H1 (cell line): ENCODE results near the gene COLEC11. TPM values are rescaled to one million over a fixed set of nuclear protein-coding genes. Genes with fewer than 3 reads are reported as not detected.
"Not testable (repeated sequence)": the region's sequence is repeated elsewhere in the genome, so short reads cannot be mapped to it uniquely, and the experiment has no call there.

Experiments used
- CTCF ChIA-PET: fragments of 300-600 bp; sonication (Branson Sonifier 250); formaldehyde crosslinking; loops from one replicate; lab custom pipeline; 2021; ENCODE audit not compliant: partially characterized antibody; lab: Charles Lee
- POLR2A ChIA-PET: fragments of 300-600 bp; sonication (Branson Sonifier 250); formaldehyde crosslinking; loops from one replicate; lab custom pipeline; 2021; ENCODE audit warnings: inconsistent platforms; ENCODE audit not compliant: partially characterized antibody; lab: Charles Lee
- DNase-seq, 2 experiments: peaks; one replicate each; pipeline versions ENCODE4 v3.0.0 to v3.0.0-alpha.2; 2010 to 2022; ENCODE audit warnings: low spot score in 2 of 2, low read depth in 1 of 2, mixed read lengths in 1 of 2
- FAIRE-seq: peaks from 2 replicates; lab custom pipeline; 2011; peaks lifted over from hg19 to GRCh38; lab: Jason Lieb, UNC
- H2AFZ ChIP-seq: 2 replicates; pipeline ENCODE4 v1.8.1; 2012; ENCODE audit warnings: low read length, inconsistent platforms
- H2AK5ac ChIP-seq: 2 replicates; pipeline ENCODE4 v1.6.1; 2013; ENCODE audit warnings: low read depth, low read length
- H2BK120ac ChIP-seq: replicated peaks from 2 replicates; pipeline ENCODE3; 2013; ENCODE audit warnings: low read depth, low read length, inconsistent platforms
- H2BK12ac ChIP-seq: 2 replicates; pipeline ENCODE4 v1.6.1; 2013; ENCODE audit warnings: low read depth, low read length
- H2BK15ac ChIP-seq: 2 replicates; pipeline ENCODE4 v1.6.1; 2013; ENCODE audit warnings: low read length
- H2BK20ac ChIP-seq: 2 replicates; pipeline ENCODE4 v1.6.1; 2013; ENCODE audit warnings: low read length
- H2BK5ac ChIP-seq: 2 replicates; pipeline ENCODE4 v1.6.1; 2013; ENCODE audit warnings: low read depth, low read length
- H3K14ac ChIP-seq: 2 replicates; pipeline ENCODE4 v1.6.1; 2013; ENCODE audit warnings: inconsistent platforms; ENCODE audit not compliant: insufficient read length
- H3K18ac ChIP-seq: 2 replicates; pipeline ENCODE4 v1.6.1; 2013; ENCODE audit warnings: low read length; ENCODE audit errors: extremely low read depth
- H3K23ac ChIP-seq: 2 replicates; pipeline ENCODE4 v1.6.1; 2013; ENCODE audit warnings: inconsistent platforms; ENCODE audit not compliant: insufficient read length
- H3K23me2 ChIP-seq: 2 replicates; pipeline ENCODE4 v1.6.1; 2013; ENCODE audit warnings: low read depth, low read length
- H3K27ac ChIP-seq: 2 replicates; pipeline ENCODE4 v1.6.1; 2011; ENCODE audit warnings: low read depth, low read length, inconsistent platforms
- H3K27me3 ChIP-seq, 4 experiments: replicated peaks in 1 of 4; 1 replicate in 1 of 4; 2 replicates in 3 of 4; pipeline versions ENCODE4 v1.6.1 to v1.8.1; 2011 to 2013; ENCODE audit warnings: low read length in 3 of 4, mild to moderate bottlenecking in 3 of 4, inconsistent platforms in 2 of 4, mixed read lengths in 2 of 4, moderate library complexity in 1 of 4; ENCODE audit not compliant: control insufficient read depth in 3 of 4, insufficient read depth in 3 of 4; ENCODE audit errors: extremely low read depth in 1 of 4
- H3K36me3 ChIP-seq, 4 experiments: 2 replicates each; pipeline versions ENCODE4 v1.6.1 to v1.8.1; 2011 to 2013; ENCODE audit warnings: mild to moderate bottlenecking in 4 of 4, low read length in 3 of 4, moderate library complexity in 2 of 4, control low read depth in 1 of 4, inconsistent platforms in 1 of 4; ENCODE audit not compliant: insufficient read depth in 4 of 4, control insufficient read depth in 2 of 4
- H3K4ac ChIP-seq: replicated peaks from 2 replicates; pipeline ENCODE3; 2013; ENCODE audit warnings: low read length, low read depth, mixed read lengths, inconsistent platforms; ENCODE audit not compliant: insufficient read length
- H3K4me1 ChIP-seq, 4 experiments: replicated peaks in 1 of 4; 1 replicate in 1 of 4; 2 replicates in 3 of 4; pipeline versions ENCODE4 v1.6.1 to v1.8.1; 2011 to 2013; ENCODE audit warnings: low read length in 3 of 4, inconsistent platforms in 2 of 4, mixed read lengths in 1 of 4; ENCODE audit not compliant: insufficient read depth in 4 of 4, control insufficient read depth in 3 of 4
- H3K4me2 ChIP-seq, 2 experiments: 2 replicates each; pipeline versions ENCODE4 v1.6.1 to v1.8.1; 2011 to 2013; ENCODE audit warnings: low read depth in 2 of 2, low read length in 2 of 2, control low read depth in 1 of 2, inconsistent platforms in 1 of 2, mild to moderate bottlenecking in 1 of 2; ENCODE audit not compliant: insufficient read depth in 1 of 2
- H3K4me3 ChIP-seq, 4 experiments: fragments of 200-600, 300-600 bp in 1 of 4; sonication (generic), shearing (Covaris generic), sonication (Bioruptor Twin) in 1 of 4; 2 replicates each; pipeline versions ENCODE4 v1.5.1 to v1.8.1; 2011 to 2016; ENCODE audit warnings: low read length in 4 of 4, low read depth in 3 of 4, control low read depth in 2 of 4, inconsistent platforms in 2 of 4, mild to moderate bottlenecking in 2 of 4, mixed read lengths in 1 of 4, moderate library complexity in 1 of 4; ENCODE audit not compliant: insufficient read depth in 2 of 4; ENCODE audit errors: extremely low read depth in 1 of 4
- H3K56ac ChIP-seq: replicated peaks from 2 replicates; pipeline ENCODE3; 2013; ENCODE audit warnings: low read depth, mild to moderate bottlenecking, mixed read lengths, low read length, inconsistent platforms; ENCODE audit not compliant: insufficient read length
- H3K79me1 ChIP-seq: 2 replicates; pipeline ENCODE4 v1.6.1; 2013; ENCODE audit warnings: low read depth, low read length, control low read depth
- H3K79me2 ChIP-seq, 2 experiments: 2 replicates each; pipeline versions ENCODE4 v1.6.1 to v1.8.1; 2012 to 2013; ENCODE audit warnings: low read length in 2 of 2, mild to moderate bottlenecking in 2 of 2, inconsistent platforms in 1 of 2; ENCODE audit not compliant: insufficient read depth in 2 of 2, control insufficient read depth in 1 of 2
- H3K9ac ChIP-seq, 4 experiments: replicated peaks in 1 of 4; 1 replicate in 1 of 4; 2 replicates in 3 of 4; pipeline versions ENCODE4 v1.6.1 to v1.8.1; 2011 to 2013; ENCODE audit warnings: low read depth in 3 of 4, low read length in 3 of 4, control low read depth in 2 of 4, mild to moderate bottlenecking in 2 of 4, moderate library complexity in 2 of 4, inconsistent platforms in 1 of 4; ENCODE audit errors: extremely low read depth in 1 of 4
- H3K9me3 ChIP-seq, 2 experiments: 2 replicates each; pipeline versions ENCODE4 v1.6.1 to v1.8.1; 2012 to 2013; ENCODE audit warnings: mild to moderate bottlenecking in 2 of 2, moderate library complexity in 2 of 2, control low read depth in 1 of 2, inconsistent platforms in 1 of 2, low read depth in 1 of 2, low read length in 1 of 2, mixed read lengths in 1 of 2; ENCODE audit not compliant: insufficient read depth in 2 of 2
- H4K20me1 ChIP-seq, 2 experiments: replicated peaks in 1 of 2; 2 replicates each; pipeline versions ENCODE3 to v1.8.1; 2011 to 2013; ENCODE audit warnings: inconsistent platforms in 2 of 2, low read length in 2 of 2, mild to moderate bottlenecking in 1 of 2; ENCODE audit not compliant: insufficient read depth in 2 of 2, control insufficient read depth in 1 of 2
- H4K5ac ChIP-seq: 2 replicates; pipeline ENCODE4 v1.6.1; 2013; ENCODE audit warnings: low read length, low read depth, mixed read lengths, inconsistent platforms; ENCODE audit not compliant: insufficient read length
- H4K8ac ChIP-seq: 2 replicates; pipeline ENCODE4 v1.8.0; 2013; ENCODE audit warnings: mild to moderate bottlenecking, moderate library complexity, low read length, inconsistent platforms; ENCODE audit not compliant: insufficient read depth; ENCODE audit errors: extremely low read depth
- H4K91ac ChIP-seq: replicated peaks from 2 replicates; pipeline ENCODE3; 2013; ENCODE audit warnings: low read length, mixed read lengths, inconsistent platforms; ENCODE audit not compliant: insufficient read length
- WGBS, 2 experiments: shearing (Covaris generic) in 1 of 2; methylation state at CpG; one replicate each; pipeline versions ENCODE4 v1.1.6 to v1.1.7; 2013 to 2015; ENCODE audit warnings: low lambda C conversion rate in 2 of 2, mixed read lengths in 2 of 2, inconsistent platforms in 1 of 2, low coverage in 1 of 2, missing lambda C conversion rate in 1 of 2; ENCODE audit not compliant: insufficient replicate concordance in 2 of 2, insufficient coverage in 1 of 2, insufficient read length in 1 of 2; ENCODE audit errors: extremely low coverage in 1 of 2, missing lambda C conversion rate in 1 of 2; 5-methylcytosine and 5-hydroxymethylcytosine counted together
- polyA plus RNA-seq, 7 experiments: library from polyadenylated mRNA; depleted of rRNA in 3 of 7; stranded (reverse) in 5 of 7; unstranded in 2 of 7; fragments of >200 nt in 5 of 7; fragments of 200-250 nt in 2 of 7; gene quantifications; 1 replicate in 5 of 7; 2 replicates in 1 of 7; 4 replicates in 1 of 7; pipeline versions ENCODE4 v1.2.1 to v1.2.3, GENCODE V29; 2011 to 2013; ENCODE audit warnings: missing spikeins in 2 of 7, mixed read lengths in 2 of 7
- total RNA-seq: library from RNA; stranded (reverse); fragmentation: NEBNext Ultra II Directional; extraction: Animal tissue kit (Norgen Biotek cat#: 25700); gene quantifications from 2 replicates; pipeline ENCODE4 v1.2.1, GENCODE V29; 2021

The COLEC11 gene
- total and polyA plus RNA-seq, 2 of the 8 experiments (the other 6 are each of a cell fraction or from before 2014, with no cell fraction given): 0.47 to 0.80 TPM

DNA sequence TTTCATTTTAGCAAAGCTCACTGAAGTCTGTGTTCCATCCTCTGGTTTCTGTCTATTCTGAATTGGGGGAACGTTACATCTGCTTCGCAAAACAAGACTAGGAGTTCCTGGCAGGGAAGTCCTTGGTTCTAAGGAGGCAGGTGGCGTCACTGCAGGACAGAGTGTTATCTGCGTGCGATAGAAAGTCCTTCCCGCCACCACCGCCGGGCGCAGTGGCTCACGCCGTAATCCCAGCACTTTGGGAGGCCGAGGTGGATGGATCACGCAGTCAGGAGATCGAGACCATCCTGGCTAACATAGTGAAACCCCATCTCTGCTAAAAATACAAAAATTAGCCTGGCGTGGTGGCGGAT, 41.0 kb downstream of the COLEC11 start:
- not testable (repeated sequence) for H4K20me1 ChIP-seq, H3K4me3 ChIP-seq, H3K27ac ChIP-seq, H4K5ac ChIP-seq, H3K14ac ChIP-seq, FAIRE-seq, H3K9me3 ChIP-seq, H3K23me2 ChIP-seq, H2BK120ac ChIP-seq, H3K4me1 ChIP-seq, H2BK5ac ChIP-seq, H3K36me3 ChIP-seq, H3K56ac ChIP-seq, H3K4me2 ChIP-seq, H2BK15ac ChIP-seq, H3K79me1 ChIP-seq, H3K4ac ChIP-seq, H4K91ac ChIP-seq, H2BK12ac ChIP-seq, H3K79me2 ChIP-seq, H3K9ac ChIP-seq, H2AFZ ChIP-seq, H2AK5ac ChIP-seq, H3K27me3 ChIP-seq, H3K23ac ChIP-seq, H4K8ac ChIP-seq, H3K18ac ChIP-seq, H2BK20ac ChIP-seq
- WGBS, 2 experiments: 91% methylated on average over 16 of the region's 16 CpGs; no CpG with 5 or more reads in 1 of the 2 experiments
- DNase-seq: peak in 1 of 2 experiments; percentile 23
- CTCF ChIA-PET: interaction anchor here (3.2 to 3.4 kb wide), 2 partner anchors 10 to 15 kb away, joined by 11 to 12 read pairs; no protein-coding TSS in a partner anchor
- POLR2A ChIA-PET: interaction anchor here (1.2 kb wide), 1 partner anchor 60 kb away, joined by 3 read pairs; no protein-coding TSS in a partner anchor
